GM19452 (cell line): ENCODE measurements around the gene NUAK1.

Source experiments
- ATAC-seq: cut with Tn5 transposase; IDR thresholded peaks from one replicate; pipeline ENCODE4 v1.9.1; 2021; ENCODE audit not compliant: unreplicated experiment

The NUAK1 gene

DNA sequence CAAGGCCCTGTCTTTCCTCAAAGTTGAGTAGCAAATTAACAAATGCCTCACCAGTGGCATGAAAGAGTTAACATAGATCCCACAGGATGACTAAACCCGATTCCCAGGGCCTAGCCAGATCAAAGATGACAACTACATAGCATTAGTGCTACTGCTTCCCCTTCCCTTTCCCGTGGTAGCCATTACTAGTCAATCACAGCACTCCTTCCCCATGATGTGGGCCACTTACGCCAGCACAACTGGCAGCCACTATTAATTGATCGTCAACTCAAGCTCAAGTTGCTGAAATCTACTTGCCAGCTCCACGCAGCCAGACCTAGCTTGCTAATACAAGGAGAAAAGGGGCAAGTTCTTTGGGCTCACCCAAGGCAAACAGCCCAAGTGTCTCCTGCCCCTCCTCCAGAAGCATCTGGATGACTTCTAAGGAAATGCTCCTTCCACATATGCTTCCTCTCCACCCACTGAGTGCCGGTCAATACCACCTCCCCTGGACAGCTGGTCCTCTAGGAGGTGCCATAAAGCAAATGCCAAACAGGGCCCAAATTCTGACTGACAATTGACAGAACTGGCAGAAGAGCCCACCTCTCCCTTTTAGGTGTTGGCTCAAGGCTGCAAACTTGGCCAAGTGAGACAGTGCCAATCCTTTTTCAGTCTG lies 72.6 kb downstream of the NUAK1 start:
- no peak for ATAC-seq

DNA sequence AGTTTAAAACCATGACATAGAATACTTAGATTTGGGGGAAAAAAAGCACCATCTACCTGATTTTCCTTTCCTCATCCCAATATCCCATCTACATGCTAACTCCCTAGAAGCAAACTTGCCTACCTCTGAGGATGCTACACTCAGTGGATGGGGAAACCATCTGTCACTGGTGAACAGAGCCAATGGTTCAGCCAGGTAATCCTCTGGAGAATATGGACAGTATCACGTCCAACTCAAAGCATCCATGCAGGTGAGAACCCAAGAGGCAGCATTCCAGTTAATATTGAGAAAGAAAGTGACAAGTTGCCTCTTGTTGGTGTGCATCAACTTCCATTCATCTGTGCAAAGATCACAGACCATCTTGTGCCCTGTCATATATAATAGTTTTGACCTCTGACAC lies 73.2 kb downstream of the NUAK1 start:
- no peak for ATAC-seq

DNA sequence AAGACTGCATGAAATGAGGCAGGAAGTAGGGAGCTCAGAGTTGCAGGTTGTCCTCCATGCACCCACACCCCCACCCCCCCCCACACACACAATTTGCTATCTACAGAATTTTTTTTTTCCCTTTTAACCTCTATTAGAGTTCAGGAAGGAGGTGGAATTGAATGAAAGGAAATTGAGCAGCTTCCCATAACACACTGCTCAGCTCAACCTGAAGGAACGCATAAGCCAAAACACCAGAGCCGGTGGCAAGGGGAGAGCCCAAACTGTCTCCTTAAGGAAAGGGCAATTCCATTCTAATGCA lies 74.1 kb downstream of the NUAK1 start:
- no peak for ATAC-seq

DNA sequence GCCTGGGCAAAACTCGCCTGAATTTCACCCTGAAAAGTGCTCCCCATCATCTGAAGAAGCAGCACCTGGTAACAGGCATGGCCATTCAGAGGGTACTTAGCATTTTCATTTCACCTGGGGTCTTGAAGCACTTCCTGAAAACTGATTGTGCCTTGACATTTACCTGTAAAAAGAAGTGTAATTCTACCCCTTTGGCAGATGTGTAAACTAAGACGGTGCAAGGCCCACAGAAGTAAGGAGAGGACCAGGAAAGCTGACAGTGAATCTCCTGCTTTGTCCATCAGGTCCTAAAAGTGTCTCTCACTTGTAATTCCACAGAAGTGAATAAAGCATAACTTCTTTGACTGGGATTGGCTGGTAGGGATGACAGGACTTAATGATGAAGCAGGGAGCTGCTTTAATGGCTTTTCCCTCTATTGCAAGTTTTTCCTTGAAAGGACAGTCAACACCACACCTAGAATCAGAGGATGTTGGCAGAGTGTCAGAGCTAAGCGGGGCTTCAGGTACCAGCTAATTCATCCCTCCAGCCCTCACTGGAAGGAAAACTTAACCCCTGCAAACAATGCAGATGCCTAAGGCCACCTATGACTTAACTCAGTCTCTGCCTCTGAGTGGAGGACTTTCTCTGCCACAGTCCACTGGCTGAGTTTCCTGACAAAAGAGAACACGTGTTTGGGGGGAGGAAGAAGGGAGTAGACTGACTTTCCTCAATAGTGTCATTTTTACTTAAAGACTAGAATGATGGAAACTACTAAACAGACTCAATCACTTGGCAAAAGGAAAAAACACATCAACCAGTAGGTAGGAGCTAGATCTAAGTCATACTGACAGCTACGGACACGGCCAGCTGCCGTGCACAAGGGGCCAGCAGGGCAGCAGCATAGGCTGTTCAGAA lies 74.7 kb downstream of the NUAK1 start:
- no peak for ATAC-seq

DNA sequence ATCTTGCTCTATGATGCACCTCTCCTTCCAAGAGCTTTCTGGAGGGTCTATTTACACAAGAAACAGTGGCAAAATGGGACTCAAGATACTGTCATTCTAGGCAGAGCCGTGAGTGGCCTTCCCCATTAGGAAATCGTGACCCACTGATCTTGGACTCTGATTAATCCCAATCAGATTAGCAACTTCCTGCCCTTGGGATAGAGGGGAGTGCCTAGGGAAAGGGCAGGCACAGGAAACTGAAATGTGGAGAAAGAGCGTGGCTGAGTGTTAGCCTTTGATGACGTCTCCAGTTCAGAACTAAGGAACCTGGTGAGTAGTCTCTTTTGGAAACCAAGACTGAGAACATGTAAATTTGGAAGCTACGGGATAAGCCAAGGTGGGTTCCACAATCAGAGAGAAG lies 76.1 kb downstream of the NUAK1 start:
- no peak for ATAC-seq

DNA sequence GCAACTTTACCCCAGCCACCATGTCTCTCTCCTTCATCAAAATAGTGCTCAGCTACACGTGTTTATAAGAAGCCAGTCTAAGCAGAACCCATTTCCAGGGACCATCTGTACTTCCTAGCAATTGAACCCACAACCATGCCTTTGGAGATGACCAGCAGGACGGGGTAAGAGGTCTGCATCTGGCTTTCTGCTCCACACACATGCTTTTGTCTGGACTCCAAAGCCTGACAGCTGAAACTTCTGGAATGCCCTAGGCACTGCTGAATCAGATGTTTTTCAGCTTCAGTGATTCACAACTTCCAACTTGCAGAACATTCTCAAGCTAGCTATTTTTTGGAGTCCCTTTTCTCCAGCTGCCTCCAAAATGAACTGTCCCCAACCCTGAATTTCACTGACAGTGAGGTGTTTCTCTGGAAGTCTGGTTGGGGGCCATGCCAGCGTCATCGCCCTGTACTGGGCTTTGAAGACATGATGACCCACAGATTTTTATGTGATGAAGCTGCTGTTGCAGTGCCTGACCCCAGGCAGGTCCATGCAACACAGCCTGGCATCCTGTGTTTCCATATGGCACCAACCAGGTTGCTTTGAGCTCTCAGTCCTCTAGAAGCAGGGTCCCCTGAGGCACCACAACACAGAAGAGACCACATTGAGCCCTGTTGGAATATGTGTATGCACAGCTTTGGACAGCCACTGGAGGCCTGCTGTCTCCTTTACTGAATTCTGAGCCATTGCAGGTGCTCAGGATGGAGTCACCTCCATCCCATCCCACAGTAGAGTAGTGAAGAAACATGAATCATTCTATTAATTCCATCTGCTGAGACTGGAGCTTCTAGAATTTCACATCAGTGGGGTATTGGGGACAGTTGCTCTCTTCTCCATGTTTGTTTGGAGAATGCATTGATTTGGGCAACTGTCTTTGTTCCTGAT lies 80.2 kb downstream of the NUAK1 start:
- no peak for ATAC-seq

DNA sequence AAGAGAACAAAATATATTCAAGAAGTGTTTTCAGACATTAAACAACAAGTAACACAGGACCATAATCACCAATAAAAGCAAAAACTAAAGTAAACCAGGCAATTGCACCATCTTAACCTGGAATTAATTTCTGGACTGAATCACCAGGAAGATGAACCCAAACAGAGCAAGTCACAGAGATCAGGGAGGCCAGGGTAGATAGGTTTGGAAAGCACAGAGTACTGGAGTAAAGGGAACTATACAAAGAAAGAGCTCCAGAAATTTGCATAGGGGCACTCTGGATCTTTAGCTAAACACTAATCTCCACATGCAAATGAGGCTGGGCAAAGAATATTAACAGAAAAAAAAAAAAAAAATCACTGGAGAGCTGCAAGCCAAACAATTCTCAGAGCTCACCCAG lies 84.7 kb downstream of the NUAK1 start:
- no peak for ATAC-seq

DNA sequence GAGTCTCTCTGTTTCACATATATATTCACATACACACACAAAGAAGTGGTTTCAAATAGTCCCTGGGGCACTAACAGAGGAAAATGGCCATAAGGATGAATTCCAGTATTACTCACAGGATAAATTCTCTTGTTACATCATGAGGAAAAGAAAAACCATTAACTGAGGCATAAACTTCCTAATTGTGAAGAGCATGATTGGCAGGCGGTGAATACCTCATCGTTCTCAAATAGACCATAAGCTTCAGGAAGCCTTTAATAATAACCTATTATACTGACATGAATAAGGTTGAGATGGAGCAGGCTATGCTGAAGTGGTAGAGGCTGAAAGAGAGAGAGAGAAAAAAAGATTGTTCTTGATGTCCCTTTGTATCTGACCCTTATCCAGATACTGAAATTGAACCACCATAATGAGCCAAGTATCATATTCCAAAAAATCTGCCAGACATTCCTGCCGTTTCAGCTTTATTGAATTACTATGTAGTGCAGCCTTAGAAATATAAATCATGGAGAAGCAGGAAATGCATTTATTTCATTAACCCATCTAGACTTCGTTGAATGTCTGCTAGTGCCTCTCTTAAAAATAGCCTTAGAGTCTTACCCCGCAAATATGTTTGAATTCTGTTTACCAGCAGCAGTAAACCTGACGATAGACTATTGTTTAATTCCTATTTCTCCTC lies 86.8 kb downstream of the NUAK1 start:
- ATAC-seq: no peak

DNA sequence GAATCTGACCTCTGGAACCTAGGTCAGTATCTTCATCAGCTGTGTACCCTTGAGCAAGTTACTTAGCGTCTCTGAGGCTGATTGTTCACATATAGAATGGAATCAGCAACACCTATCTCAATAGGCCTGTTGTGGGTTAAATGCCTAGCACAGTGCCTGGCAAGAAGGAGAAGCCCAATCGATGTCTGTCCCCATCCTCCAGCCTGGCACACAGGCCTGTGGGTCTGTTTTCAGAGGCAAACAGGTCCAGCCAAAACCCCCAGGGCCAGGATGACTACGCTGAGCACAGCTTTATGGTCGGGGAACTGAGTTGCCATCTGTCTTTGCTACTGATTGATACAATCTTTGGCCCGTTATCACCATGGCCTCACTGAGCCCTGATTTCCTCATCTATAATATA lies 89.2 kb downstream of the NUAK1 start:
- no peak for ATAC-seq

DNA sequence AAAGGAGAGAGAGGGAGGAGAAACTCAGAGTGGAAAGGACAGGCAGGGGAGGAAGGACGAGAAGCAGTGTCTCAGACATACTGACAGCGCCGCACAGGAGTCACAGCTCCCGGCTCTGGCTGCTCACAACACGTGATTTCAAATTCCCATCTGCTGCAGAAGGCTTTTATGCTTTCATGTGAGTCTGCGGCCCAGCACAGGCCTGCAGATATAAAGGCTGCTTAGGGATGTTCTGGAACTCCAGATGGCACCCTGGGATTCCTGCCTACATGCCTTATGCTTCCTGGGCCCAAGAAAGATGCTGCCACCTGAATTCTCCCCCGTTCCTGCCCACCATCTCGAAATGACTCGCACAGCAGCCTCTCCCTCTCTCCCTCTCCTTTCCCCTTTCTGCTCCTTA lies 89.6 kb downstream of the NUAK1 start:
- no peak for ATAC-seq

DNA sequence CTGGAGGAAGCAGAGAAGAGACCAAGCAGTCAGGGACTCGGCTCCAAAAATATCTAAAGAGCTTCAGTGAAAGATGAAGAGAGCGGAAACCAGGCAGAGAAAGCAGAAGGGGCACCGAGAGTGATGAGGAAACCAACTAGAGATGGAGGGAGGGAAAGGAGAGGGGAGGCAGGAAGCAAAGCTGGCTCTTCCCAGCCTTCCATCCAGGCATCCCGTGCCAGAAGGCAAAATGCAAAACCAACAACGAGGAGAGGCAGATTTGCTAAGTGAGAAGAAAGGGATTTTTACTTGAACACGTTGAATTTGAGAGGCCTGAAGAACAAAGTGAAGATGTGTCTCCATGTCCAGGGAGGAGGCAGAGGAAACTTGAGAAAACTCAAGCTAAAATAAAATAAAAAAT lies 90.1 kb downstream of the NUAK1 start:
- ATAC-seq: no peak

DNA sequence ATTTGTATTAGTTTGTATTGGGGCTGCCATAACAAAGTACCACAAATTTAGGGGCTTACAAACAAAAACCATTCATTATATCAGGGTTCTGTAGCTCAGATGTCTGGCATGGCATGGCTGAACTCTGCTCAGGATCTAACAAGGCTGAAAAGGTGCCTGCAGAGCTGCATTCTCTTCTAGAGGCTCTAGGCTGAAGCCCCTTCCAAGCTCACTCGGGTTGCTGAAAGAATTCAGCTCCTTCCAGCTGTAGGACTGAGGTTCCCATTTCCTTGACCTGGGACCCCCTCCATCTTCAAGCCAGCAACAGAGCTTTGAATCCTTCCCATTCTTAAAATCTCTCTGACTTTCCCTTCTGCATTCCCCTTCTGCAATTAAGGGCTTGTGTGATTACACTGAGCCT lies 90.7 kb downstream of the NUAK1 start:
- no peak for ATAC-seq

DNA sequence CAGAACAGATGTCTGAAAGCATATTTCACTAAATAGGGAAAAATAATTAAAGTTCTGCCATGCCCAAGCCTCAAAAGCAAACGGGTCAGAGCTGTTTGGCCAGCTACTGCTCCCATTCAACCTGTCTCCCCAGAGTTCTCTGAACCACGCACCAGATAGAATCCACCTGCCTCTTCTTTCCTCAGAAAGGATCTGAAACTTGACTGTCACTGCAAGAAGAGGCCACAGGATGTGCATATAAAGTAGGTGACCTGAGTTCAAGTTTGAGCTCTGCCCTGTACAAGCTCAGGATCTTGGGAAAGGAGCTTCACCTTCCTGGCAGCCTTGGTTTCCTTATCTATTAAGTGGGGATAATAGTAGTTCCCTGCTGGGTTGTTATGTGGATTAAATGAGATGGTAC lies 91.8 kb downstream of the NUAK1 start:
- ATAC-seq: no peak

DNA sequence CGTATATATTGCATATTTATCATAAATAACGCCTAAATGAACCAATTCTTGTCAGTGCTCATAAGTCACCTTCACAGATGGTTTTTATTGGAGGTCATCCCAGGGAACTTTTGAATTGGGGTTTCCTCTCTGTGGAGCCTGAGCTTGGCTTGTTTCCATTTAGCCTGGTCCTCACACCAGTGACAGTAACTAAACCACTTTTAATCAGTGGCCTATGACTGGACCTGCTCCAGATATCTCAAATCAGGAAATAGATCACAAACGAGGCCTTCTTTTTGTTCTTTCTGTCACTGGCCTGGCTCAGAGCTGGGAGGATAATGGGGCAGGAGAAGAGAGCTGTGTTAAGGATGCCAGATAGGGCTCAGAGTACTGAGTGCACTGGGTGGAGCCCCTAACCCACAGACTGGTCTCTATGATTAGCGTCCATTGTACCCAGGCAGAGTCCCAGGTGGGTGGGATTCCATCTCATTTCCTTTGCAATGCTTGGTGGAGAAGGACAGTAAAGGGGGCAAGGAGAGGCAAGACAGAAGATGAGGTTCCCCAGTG lies 92.4 kb downstream of the NUAK1 start:
- no peak for ATAC-seq

DNA sequence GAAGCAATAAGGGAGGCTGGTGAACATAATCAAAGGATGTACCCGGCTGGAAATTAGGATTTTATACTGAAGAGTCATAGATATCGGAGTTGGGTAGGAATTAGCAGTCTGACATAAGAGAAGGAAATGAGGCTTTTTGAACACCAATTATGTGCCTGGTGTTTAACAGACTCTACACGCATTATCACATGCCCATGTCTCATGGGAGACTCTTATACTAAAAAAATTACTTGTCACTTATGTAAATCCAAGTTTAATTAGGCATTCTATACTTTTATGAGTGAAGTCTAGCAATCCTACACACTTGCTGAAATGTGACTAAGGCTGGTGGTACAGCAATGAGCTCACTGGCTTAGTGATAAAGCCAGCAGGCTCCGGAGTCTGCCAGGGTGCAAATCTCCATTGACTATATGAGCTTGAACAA lies 93.5 kb downstream of the NUAK1 start:
- no peak for ATAC-seq

DNA sequence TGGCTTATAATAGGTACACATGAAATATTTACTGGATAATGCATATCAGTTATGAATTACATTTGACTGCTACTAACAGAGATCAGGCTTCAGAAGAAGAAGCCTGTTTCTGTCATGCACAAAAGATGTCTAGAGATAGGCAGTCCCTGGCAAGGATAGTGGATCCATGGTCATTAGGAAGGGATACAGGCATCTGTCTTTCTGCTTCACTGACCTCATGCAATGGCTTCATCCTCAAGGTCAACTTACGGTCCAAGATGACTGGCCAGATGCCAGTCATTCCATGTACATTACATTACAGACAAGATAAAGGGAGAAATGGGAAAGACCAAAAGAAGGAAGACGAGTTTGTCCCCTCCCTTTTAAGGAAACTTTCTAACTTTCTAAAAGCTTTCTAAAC lies 94.0 kb downstream of the NUAK1 start:
- ATAC-seq: no peak

DNA sequence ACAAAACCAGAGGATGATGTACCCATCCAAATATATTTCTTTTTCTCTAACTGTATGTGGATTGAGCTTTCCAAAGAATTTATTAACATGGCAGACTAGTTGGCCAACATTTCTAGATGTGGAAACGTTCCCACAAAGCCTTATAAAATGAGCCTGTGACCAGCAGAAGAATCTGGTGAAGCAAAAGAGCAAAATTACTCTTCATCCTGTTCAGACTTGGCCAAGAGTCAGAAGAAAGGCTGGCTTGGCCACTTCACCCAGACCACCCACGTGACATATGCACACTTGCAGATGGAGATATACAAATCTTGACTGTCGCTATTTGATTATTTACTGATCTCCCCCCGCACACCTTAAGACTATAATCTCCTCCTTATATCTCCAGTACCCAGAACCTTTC lies 96.7 kb downstream of the NUAK1 start:
- no peak for ATAC-seq

DNA sequence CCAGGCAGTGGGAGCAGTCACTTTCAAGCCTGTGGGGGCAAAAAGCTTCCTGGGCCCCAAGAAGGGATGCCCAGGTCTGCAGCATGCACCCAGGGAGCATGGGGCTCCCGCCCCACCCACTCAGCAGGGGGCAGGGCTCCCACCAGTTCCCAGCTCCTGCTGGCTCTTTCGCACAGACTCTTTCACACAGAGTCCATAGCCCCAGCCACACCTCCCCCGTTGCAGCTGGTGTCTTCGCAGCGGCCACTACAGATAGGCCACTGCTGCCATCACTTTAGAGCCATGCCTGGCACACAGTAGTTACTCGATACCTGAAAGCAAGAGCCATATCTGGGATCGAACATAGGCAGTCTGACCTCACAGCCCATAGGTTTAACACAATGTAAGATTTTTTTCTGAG lies 98.2 kb downstream of the NUAK1 start:
- ATAC-seq: no peak

DNA sequence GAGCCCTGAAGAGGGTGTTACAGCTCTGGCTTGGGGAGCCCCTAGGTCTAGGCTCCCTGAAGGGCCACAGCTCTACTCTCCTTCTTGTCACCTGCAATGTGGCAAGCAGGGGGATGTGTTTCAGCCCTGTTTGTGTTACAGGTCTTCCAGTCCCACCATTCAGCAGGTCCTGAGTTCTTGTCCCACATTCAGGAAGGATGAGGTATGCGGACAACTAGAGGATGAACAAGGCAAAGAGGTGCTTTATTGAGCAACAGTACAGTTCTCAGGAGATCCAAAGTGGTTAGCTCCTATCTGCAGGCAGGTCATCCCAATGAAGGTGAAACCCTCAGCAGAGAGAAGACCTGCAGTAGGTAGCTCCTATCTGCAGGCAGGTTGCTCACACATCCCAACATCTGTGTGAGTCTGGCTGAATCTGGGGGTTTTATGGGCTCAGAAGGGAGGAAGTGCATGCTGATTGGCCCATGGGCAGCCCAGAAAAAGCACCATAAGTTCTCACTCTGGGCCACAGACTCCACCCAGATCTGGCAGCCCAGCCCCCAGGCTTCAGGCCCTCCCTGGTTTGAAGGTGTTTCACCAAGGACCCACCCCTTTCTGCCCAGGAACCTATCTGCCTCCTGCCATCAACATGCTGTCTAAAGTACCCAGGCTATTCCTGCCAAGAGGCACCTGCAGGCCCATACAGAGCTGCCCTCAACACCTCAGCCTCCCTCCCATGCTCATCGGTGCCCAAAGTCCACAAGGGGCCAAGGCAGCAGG lies 98.9 kb downstream of the NUAK1 start:
- ATAC-seq: no peak

DNA sequence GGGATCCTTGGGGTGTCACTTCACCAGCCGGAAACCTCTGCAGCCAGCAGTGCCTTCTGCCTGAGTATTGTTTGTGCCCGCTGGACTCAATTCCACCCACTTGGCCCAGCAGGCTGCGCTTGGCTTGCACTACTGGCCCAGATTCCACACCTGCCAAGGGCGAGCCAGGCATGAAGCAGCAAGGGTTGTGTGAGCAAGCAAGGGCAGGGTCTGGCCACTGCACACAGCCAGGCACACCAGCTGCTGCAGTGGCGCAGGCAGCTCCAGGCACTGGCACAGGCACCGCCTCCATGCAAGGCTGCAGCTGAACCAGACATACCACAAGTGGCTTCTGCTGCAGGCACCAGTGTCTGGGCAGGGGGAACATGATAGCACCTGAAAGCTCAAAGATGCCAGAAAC lies 99.5 kb downstream of the NUAK1 start:
- no peak for ATAC-seq
